GM12801 (cell line): ENCODE results near the gene NT5C2.

Source experiments
- CTCF ChIP-seq: IDR thresholded peaks from one replicate; pipeline ENCODE4 v1.5.1; 2011; ENCODE audit warnings: control low read depth; ENCODE audit not compliant: insufficient read length; ENCODE audit errors: extremely low read depth

NT5C2 gene

GRCh38 chr10:103102195-103102594 lies 90.9 kb downstream of the NT5C2 start:
- no peak for TF ChIP-seq CTCF

DNA sequence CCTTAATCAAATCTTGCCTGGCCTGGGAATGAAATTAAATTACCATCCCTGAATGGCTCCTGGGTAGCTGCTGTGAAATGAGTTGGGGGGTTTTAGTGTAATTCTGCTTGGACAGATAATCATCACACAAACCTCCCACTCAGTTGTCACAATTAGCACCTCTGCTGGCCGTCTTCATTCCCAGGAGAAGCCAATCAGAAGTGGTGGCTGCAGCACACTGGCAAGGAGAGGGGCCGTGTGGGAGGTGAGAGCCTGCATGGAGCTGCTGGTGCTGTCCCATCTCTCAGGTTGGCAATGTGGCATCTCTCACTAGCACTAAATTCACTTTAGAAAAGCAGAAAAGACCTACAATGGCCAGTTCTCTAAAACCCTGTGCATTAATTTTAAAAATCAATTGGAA lies 92.5 kb downstream of the NT5C2 start:
- no peak for TF ChIP-seq CTCF

GRCh38 chr10:103098240-103098639 lies 94.8 kb downstream of the NT5C2 start:
- TF ChIP-seq CTCF, result no peak

DNA sequence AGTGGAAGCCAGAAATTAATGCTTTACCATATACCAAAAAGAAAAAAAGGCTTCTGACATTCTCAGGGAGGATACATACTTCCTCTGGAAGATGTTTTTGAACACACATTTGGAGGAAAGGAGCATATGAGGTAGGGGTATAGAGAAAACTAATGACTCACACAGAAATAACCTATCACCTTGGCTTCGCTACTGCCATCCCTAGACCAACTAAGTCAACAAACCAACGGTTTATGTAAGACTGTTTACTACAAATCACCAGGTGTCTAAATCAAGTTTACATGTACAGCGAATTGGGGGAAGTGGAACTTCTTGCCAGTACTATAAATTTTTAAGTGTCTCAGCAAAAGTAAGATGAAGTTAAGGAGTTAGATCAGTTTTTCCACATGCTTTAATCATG lies 96.9 kb downstream of the NT5C2 start:
- no peak for TF ChIP-seq CTCF

GRCh38 chr10:103095005-103095404 lies 98.1 kb downstream of the NT5C2 start:
- TF ChIP-seq CTCF, result no peak

DNA sequence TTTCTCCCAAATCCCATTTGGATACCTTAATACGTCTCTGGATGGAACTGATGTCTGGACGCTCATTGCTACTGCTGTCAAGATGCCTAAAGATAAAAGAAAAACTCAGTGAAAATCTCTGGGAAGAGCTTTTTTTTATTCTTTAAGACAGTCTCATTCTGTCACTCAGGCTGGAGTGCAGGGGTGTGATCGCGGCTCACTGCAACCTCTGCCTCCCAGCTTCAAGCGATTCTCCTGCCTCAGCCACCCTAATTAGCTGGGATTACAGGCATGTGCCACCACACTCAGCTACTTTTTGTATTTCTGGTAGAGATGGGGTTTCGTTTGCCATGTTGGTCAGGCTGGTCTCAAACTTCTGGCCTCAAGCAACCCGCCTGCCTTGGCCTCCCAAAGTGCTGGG lies 102.2 kb downstream of the NT5C2 start:
- TF ChIP-seq CTCF, result no peak

DNA sequence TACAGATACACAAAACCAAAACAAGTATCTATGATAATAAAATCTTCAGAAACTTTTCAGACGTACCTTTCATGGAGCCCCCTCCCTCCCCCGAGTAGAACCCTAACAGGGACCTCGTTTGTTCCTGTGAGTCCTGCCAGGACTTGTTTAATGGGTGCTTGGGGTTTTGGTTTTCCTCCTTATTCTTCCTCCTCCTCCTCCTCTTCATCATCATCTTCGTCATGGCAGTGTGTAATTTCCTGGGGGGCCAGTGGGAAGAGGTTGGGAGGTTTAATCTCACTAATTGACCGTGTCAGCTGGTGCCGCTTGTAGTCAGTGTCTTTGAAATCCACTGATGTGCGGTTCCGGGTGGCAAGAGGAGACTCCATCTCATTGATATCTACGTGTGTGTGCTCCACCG lies 103.6 kb downstream of the NT5C2 start:
- no peak for TF ChIP-seq CTCF

- TF ChIP-seq CTCF, result no peak
These were observed 106.3 kb downstream of the NT5C2 start for GRCh38 chr10:103086799-103087198.
